Calu3 (cell line): ENCODE results near the gene FAM83D. TPM values are rescaled to one million over a fixed set of nuclear protein-coding genes. Genes with fewer than 3 reads are reported as not detected.

Experiments used
- BruUV-seq: library from RNA; stranded (reverse); fragments of 400-500 nt; replicated peaks from 2 replicates; lab custom pipeline; 2021; lab: Mats Ljungman, UMichigan
- CTCF ChIA-PET: fragments of 300-600 bp; sonication (Branson Sonifier 250); formaldehyde crosslinking; loops from one replicate; lab custom pipeline; 2022; ENCODE audit warnings: antibody characterized with exemption; lab: Charles Lee
- DNase-seq: peaks from one replicate; pipeline ENCODE4 v3.0.0; 2022
- H3K27ac Mint-ChIP-seq: one replicate; pipeline ENCODE4 v1.8.0; 2022; ENCODE audit warnings: mixed read lengths; ENCODE audit not compliant: unreplicated experiment
- H3K27me3 Mint-ChIP-seq: one replicate; pipeline ENCODE4 v1.8.0; 2022; ENCODE audit warnings: mixed read lengths; ENCODE audit not compliant: unreplicated experiment
- H3K36me3 Mint-ChIP-seq: one replicate; pipeline ENCODE4 v1.8.0; 2022; ENCODE audit warnings: mild to moderate bottlenecking, moderate library complexity, mixed read lengths; ENCODE audit not compliant: insufficient read depth, unreplicated experiment
- H3K4me1 Mint-ChIP-seq: one replicate; pipeline ENCODE4 v1.8.0; 2022; ENCODE audit warnings: mild to moderate bottlenecking, low read depth, mixed read lengths; ENCODE audit not compliant: unreplicated experiment
- H3K4me3 Mint-ChIP-seq: one replicate; pipeline ENCODE4 v1.8.0; 2022; ENCODE audit warnings: mild to moderate bottlenecking, low read depth, moderate library complexity, mixed read lengths; ENCODE audit not compliant: unreplicated experiment
- H3K9me3 Mint-ChIP-seq: one replicate; pipeline ENCODE4 v1.8.0; 2022; ENCODE audit warnings: low read depth, mixed read lengths; ENCODE audit not compliant: unreplicated experiment
- CTCF ChIP-seq: fragments of 200-600 bp; IDR thresholded peaks from one replicate; pipeline ENCODE4 v1.8.0; 2022; ENCODE audit warnings: antibody characterized with exemption; ENCODE audit not compliant: unreplicated experiment
- intact Hi-C: fragments of 100-400 bp; cut with micrococcal nuclease; formaldehyde crosslinking; loops from one replicate; pipeline ENCODE4 v1.10.0; 2022; ENCODE audit not compliant: unreplicated experiment
- total RNA-seq: library from RNA; stranded (reverse); gene quantifications from 2 replicates; pipeline ENCODE4 v1.2.3, GENCODE V29; 2022

FAM83D gene
- total RNA-seq, 1 experiment from 2014 or later: 84.0 TPM

- Mint-ChIP-seq H3K4me3 (no peak overlapping the region), H3K27me3 (peaks cover 85% of the 10 kb centered on the region), H3K9me3 (peaks cover 3% of the 10 kb centered on the region), H3K4me1 (no peaks in the 10 kb centered on the region), H3K36me3 (no peaks in the 10 kb centered on the region), H3K27ac (no peak overlapping the region)
- no peak for TF ChIP-seq CTCF
- no peak for DNase-seq
- CTCF ChIA-PET: interaction anchor here (1.2 kb wide), 1 partner anchor 150 kb away, joined by 4 read pairs; no protein-coding TSS in a partner anchor
- no TSS peak for BruUV-seq
- intact Hi-C loops: no loop called here
These were observed 25.6 kb upstream of the FAM83D start for GRCh38 chr20:38900606-38901005.

- CTCF ChIA-PET: no interaction called here
- peaks cover 90% of the 10 kb centered on the region for H3K27me3 Mint-ChIP-seq
- no TSS peak for BruUV-seq
- H3K9me3 Mint-ChIP-seq: peaks cover 3% of the 10 kb centered on the region
- no peak for DNase-seq
- H3K4me3 Mint-ChIP-seq: no peak overlapping the region
- H3K4me1 Mint-ChIP-seq: no peaks in the 10 kb centered on the region
- H3K27ac Mint-ChIP-seq: no peak overlapping the region
- intact Hi-C loops: no loop called here
- no peaks in the 10 kb centered on the region for H3K36me3 Mint-ChIP-seq
- no peak for TF ChIP-seq CTCF
These were observed 23.6 kb upstream of the FAM83D start for GRCh38 chr20:38902601-38903000.

- no peak for DNase-seq
- no peak for TF ChIP-seq CTCF
- Mint-ChIP-seq H3K27ac (no peak overlapping the region), H3K36me3 (no peaks in the 10 kb centered on the region), H3K27me3 (peaks cover 98% of the 10 kb centered on the region), H3K9me3 (peaks cover 3% of the 10 kb centered on the region), H3K4me1 (no peaks in the 10 kb centered on the region), H3K4me3 (no peak overlapping the region)
- CTCF ChIA-PET: no interaction called here
- intact Hi-C loops: no loop called here
- no TSS peak for BruUV-seq
These were observed 22.9 kb upstream of the FAM83D start for GRCh38 chr20:38903335-38903734.

- no TSS peak for BruUV-seq
- TF ChIP-seq CTCF: no peak
- Mint-ChIP-seq H3K4me3 (no peak overlapping the region), H3K4me1 (no peaks in the 10 kb centered on the region), H3K27ac (no peak overlapping the region), H3K27me3 (peaks cover 80% of the 10 kb centered on the region), H3K9me3 (peaks cover 3% of the 10 kb centered on the region), H3K36me3 (no peaks in the 10 kb centered on the region)
- DNase-seq: no peak
- intact Hi-C loops: no loop called here
- CTCF ChIA-PET: no interaction called here
These were observed 20.8 kb upstream of the FAM83D start for GRCh38 chr20:38905375-38905774.
